ENCODE measurements around the gene LSAMP.

The LSAMP gene

GRCh38 chr3:116276675-116277074, 168.6 kb downstream of the LSAMP start:
- no peak for DNase-seq (ENCODE audit: low spot score)
- TF ChIP-seq, protein P1, sequence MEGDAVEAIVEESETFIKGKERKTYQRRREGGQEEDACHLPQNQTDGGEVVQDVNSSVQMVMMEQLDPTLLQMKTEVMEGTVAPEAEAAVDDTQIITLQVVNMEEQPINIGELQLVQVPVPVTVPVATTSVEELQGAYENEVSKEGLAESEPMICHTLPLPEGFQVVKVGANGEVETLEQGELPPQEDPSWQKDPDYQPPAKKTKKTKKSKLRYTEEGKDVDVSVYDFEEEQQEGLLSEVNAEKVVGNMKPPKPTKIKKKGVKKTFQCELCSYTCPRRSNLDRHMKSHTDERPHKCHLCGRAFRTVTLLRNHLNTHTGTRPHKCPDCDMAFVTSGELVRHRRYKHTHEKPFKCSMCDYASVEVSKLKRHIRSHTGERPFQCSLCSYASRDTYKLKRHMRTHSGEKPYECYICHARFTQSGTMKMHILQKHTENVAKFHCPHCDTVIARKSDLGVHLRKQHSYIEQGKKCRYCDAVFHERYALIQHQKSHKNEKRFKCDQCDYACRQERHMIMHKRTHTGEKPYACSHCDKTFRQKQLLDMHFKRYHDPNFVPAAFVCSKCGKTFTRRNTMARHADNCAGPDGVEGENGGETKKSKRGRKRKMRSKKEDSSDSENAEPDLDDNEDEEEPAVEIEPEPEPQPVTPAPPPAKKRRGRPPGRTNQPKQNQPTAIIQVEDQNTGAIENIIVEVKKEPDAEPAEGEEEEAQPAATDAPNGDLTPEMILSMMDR (IDR thresholded peaks at IDR 0.05; ENCODE audit: extremely low read depth, missing control alignments) = no peak

GRCh38 chr3:116270056-116270455, 175.2 kb downstream of the LSAMP start:
- DNase-seq (ENCODE audit: low spot score) = no peak
- TF ChIP-seq, protein P1 (IDR thresholded peaks at IDR 0.05; ENCODE audit: extremely low read depth, missing control alignments) = no peak

GRCh38 chr3:116267116-116267515, 178.2 kb downstream of the LSAMP start:
- no peak for DNase-seq (ENCODE audit: low spot score)
- TF ChIP-seq, protein P1 (IDR thresholded peaks at IDR 0.05; ENCODE audit: extremely low read depth, missing control alignments) = no peak

DNA sequence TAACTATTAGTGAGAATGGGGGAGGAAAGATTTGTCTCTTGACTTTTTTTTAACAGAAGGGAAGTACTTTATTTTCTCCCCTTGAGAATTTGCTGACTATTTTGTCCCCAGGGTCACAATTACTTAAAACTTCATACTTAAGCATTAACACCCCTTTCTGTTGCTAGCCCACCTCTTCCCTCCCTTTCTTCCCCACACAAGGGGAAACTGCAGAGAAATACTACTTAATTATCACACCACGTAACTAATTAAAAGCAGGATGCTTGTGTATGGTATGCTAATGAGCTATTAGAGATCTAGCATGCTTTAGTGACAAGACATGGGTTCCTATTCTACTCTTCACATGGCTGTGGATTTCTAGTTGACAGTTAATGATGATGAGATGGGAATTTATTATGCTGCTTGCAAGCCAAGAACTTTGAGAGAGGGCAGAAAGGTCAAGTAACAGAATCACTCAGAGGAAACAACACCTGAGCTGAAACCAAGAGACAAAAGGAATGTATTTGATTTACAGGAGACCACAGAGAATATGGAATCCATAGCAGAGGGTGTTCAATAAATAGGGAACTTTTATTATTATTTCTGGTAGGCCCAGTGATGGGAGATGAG, 179.2 kb downstream of the LSAMP start:
- DNase-seq (ENCODE audit: low spot score) = no peak
- TF ChIP-seq, protein P1 (IDR thresholded peaks at IDR 0.05; ENCODE audit: extremely low read depth, missing control alignments) = no peak

- TF ChIP-seq, protein P1 (IDR thresholded peaks at IDR 0.05; ENCODE audit: extremely low read depth, missing control alignments) = no peak
- DNase-seq (ENCODE audit: low spot score) = no peak
These were observed 180.0 kb downstream of the LSAMP start for GRCh38 chr3:116265320-116265695.

GRCh38 chr3:116264546-116265319, 180.6 kb downstream of the LSAMP start:
- no peak for DNase-seq (ENCODE audit: low spot score)
- TF ChIP-seq, protein P1 (IDR thresholded peaks at IDR 0.05; ENCODE audit: extremely low read depth, missing control alignments) = no peak

GRCh38 chr3:116263842-116264545, 181.3 kb downstream of the LSAMP start:
- no peak for DNase-seq (ENCODE audit: low spot score)
- TF ChIP-seq, protein P1 (IDR thresholded peaks at IDR 0.05; ENCODE audit: extremely low read depth, missing control alignments) = no peak

Data from GM20000 (cell line).